Ovary (tissue), 3 donors: Measurements from ENCODE around the gene EVA1A.

Experiments used
- POLR2A ChIP-seq: fragments of 450-650 bp; IDR thresholded peaks from one replicate; pipeline ENCODE4 v1.6.1; 2017; ENCODE audit warnings: antibody characterized with exemption, mild to moderate bottlenecking, moderate library complexity
- TF ChIP-seq, protein P1 (sequence below), 3 donors: fragments of 450-650 bp in 2 of 3; fragments of 200-600 bp in 1 of 3; IDR thresholded peaks; one replicate each; pipeline versions ENCODE4 v1.5.1 to v1.8.0; 2016 to 2022; ENCODE audit warnings: antibody characterized with exemption in 3 of 3, mild to moderate bottlenecking in 1 of 3
- donor health status: DM: no; HTN: no; CAD: no.

DNA sequence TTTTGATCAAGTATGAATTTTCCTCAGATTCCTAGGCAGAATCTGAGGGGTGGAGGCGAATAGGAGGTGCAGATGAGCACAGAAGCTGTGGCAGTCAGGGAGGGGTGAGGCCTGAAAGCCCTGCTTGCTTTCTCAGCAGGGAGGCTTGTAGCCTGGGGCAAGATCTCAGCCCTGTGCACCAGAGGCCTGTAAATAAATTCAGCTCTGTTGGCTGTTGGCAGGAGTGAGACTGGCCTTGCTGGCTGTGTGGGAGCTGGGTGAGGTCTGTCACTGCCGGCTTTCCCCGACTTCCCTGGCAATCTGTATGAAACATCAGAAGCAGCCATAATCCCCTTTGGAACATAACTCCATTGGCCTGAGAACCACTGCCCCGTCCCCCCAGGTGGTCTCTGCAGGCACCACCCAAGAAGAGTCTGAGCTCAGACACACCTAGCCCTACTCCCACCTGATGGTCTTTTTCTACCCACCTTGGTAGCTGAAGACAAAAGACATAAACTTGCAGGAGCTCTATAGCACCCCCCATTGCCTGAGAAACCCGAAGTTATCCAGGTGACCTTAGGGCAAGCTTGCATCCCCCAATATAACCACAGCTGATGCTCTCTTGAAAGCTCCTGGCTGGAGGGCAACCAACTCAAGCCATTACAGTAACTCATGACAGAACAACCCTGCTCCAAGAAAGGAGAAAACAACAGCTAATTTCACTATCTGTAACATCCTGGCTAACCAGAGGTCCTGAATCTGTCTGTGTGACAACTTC is 32.3 kb downstream of the EVA1A start:
- TF ChIP-seq, protein P1, sequence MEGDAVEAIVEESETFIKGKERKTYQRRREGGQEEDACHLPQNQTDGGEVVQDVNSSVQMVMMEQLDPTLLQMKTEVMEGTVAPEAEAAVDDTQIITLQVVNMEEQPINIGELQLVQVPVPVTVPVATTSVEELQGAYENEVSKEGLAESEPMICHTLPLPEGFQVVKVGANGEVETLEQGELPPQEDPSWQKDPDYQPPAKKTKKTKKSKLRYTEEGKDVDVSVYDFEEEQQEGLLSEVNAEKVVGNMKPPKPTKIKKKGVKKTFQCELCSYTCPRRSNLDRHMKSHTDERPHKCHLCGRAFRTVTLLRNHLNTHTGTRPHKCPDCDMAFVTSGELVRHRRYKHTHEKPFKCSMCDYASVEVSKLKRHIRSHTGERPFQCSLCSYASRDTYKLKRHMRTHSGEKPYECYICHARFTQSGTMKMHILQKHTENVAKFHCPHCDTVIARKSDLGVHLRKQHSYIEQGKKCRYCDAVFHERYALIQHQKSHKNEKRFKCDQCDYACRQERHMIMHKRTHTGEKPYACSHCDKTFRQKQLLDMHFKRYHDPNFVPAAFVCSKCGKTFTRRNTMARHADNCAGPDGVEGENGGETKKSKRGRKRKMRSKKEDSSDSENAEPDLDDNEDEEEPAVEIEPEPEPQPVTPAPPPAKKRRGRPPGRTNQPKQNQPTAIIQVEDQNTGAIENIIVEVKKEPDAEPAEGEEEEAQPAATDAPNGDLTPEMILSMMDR (IDR thresholded peaks at IDR 0.05), result no peak
- TF ChIP-seq POLR2A, result no peak
